RKO (cell line): ENCODE measurements around the gene APBB1IP.
"Not testable (repeated sequence)": the region's sequence is repeated elsewhere in the genome, so short reads cannot be mapped to it uniquely, and the experiment has no call there.

Experiments
- DNase-seq: peaks from one replicate; pipeline ENCODE4 v3.0.0-alpha.2; 2016; ENCODE audit warnings: low spot score

Gene APBB1IP

DNA sequence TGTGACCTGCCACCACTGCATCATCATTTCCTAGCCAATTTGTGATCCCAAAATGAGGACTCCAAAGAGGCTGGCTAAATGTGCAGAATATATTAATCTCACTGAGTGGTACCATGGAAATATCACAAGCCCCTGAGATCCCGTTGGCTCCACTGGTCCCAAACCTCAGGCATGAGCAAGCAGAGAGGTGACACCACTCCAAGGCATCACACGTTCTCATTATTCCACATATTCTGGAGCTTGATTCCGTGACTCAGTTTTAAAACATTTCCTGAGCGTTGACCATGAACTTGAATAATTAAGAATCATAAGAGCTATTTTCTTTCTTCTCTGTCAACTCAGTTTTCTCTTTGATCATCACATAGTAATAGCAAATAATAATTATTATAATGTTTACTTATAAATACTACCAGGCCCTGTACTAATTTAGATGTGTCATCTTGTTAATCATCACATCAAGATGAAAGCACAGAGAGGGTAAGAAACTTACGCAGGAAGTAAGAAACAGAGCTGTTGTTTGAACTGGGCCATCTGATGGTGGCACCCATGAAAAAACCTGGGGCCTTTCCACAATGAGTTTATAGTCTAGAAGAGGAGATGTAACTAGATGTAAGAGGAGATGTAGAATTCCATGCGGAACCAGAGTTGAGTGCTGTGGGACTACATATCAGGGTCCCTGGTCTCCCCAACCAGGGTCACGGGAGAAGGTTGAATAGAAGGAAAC, 3.5 kb downstream of the APBB1IP start:
- peak; percentile 42 for DNase-seq

DNA sequence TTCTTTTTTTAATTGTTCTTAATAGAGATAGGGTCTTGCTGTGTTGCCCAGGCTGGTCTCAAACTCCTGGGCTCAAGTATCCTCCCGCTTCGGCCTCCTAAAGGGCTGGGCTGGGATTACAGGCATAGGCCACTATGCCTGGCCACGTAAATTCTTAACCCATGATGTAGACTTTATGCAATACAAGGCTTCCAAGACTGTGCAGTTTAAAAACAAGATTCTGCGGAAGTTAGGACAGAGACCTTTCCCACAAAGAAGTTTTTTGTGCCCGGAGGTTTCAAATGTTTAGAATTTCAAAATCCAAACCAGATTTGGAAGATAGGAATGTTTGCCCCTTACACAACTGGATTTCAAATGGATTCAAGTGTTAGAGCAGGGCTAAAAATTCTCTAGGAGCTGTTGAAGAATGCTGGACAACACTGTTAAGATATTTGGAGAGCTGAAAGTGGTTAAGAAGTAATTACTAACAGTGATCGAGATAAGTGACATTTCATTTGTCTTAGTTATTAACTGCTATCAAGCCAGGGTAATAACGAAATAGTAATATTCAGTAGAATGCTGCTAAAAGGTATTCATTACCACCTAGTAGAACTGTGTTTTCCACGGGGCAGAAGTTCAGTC, 7.4 kb downstream of the APBB1IP start:
- DNase-seq = peak; percentile 3

GRCh38 chr10:26446258-26446657, 8.1 kb downstream of the APBB1IP start:
- no peak for DNase-seq

- no peak for DNase-seq
Observed at GRCh38 chr10:26448292-26448691, 10.2 kb downstream of the APBB1IP start.

- DNase-seq = no peak
Observed at GRCh38 chr10:26448706-26449435, 10.7 kb downstream of the APBB1IP start.

DNA sequence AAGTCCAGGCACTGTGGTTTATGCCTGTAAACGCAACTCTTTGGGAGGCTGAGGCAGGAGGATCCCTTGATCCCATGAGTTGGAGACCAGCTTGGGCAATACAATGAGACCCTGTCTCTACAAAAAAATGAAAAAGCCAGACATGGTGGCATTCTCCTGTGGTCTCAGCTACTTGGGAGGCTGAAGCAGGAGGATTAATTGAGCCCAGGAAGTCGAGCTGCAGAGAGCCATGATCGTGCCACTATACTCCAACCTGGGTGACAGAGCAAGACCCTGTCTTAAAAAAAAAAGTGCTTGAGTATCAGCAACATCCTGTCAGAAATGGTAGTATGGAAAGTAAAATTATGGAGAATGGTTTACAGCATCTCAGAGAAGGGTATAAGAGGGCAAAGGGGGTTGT, 11.6 kb downstream of the APBB1IP start:
- DNase-seq = no peak

DNA sequence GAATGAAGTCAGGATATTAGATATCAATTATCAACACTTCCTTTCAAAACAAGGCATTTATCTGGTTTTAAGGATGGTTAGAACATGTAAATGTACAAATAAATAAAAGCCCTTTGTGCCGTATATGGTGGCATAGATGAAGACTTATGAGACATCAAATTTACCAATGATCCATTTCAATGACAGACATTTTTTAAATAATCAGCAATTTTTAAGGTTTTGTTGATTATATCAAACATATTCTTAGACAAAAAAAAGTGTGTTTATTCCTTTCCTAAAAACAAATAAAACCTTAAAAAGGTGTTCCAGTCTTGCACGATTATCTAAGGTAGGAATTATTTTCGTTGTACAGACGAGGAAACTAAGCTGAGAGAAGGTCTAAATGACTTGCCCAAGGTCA, 13.8 kb downstream of the APBB1IP start:
- no peak for DNase-seq

DNA sequence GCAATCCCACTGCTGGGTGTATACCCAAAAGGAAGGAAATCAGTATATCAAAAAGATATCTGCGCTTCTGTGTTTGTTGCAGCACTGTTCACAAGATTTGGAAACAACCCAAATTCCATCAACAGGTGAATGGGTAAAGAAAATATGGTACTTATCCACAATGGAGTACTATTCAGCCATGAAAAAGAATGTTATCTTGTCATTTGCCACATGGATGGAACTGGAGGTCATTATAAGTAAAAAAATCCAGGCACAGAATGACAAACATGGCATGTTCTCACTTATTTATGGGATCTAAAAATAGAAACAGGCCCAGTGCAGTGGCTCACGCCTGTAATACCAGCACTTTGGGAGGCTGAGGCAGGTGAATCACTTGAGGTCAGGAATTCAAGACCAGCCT, 15.7 kb downstream of the APBB1IP start:
- DNase-seq = no peak

- no peak for DNase-seq
Observed at GRCh38 chr10:26454891-26455290, 16.8 kb downstream of the APBB1IP start.

GRCh38 chr10:26455567-26456315, 17.6 kb downstream of the APBB1IP start:
- no peak for DNase-seq

GRCh38 chr10:26457088-26457487, 18.9 kb downstream of the APBB1IP start:
- no peak for DNase-seq

- no peak for DNase-seq
Observed at GRCh38 chr10:26460736-26461135, 22.6 kb downstream of the APBB1IP start.

DNA sequence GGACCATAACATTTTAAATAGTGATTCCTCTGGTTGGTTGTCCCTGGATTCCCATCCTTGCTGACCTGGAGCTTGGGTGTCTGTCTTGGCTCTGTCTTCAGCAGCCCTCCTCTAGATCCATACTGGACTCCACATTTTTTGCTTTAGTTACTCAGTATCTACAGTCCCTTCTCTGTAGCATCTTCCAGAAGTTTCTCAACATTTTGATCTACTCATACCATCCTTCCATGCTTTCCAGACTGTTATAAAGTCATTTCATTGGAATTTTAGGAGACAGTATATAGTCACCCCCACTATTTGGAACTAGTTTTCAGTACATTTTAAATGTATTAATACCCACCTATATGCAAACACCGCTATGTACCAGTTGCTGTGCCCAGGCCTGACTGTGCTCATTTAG, 25.8 kb downstream of the APBB1IP start:
- DNase-seq = no peak

GRCh38 chr10:26464632-26465280, 26.6 kb downstream of the APBB1IP start:
- DNase-seq = no peak

GRCh38 chr10:26466531-26466930, 28.4 kb downstream of the APBB1IP start:
- not testable (repeated sequence) for DNase-seq

DNA sequence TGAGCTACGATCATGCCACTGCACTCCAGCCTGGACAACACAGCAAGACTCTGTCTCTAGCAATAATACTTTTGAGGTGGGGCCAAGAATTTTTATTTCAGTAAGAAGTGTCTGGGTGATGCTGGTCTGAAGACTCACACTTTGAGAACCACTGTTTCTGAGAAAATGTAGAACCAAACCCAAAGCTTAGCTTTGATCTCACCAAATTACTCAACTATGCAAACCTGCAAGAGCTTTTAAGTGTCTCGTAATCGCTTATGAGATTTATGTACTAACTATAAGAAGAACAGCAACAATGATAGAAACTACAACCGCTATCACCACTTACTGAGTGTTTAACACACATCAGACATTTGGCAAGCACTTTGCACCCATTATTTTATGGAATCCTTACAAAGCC, 29.5 kb downstream of the APBB1IP start:
- DNase-seq = no peak

DNA sequence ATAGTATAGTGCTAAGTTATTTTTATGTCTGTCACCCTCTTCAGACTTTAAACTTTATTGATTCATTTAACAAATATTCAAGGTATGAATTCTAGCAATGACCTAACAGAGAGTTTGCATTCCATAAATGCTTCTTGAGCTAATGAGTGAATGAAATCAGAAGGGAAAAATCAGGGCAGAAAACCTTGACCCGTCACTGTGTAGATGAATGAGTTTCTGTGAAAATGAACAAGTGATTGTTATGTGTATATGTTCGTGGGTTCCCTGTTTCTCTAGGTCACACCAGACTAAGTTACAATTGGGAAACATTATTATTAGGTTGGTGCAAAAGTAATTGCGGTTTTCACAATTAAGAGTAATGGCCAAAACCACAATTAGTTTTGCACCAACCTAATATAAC, 30.1 kb downstream of the APBB1IP start:
- DNase-seq = no peak

DNA sequence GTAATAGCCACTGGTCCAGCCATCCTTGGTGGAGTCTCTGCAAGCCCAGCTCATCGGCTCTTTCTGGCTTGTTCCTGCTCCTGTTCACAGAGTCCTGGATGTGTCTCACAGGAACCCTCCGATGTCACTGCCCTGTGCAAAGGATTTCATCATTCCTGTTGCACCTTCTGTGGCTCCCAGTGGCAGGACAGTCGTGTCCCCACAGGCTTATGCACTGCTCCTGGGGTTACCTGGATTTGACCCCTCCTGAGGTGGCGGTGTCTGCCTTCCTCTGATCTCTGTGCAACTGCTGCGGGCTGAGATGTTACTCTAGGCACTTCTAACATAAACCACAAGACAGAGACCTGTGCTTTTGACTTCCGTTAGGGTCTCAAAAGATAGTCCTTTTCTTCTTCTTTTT, 30.6 kb downstream of the APBB1IP start:
- DNase-seq = no peak

- no peak for DNase-seq
Observed at GRCh38 chr10:26472492-26472778, 34.3 kb downstream of the APBB1IP start.

GRCh38 chr10:26474026-26474425, 35.9 kb downstream of the APBB1IP start:
- no peak for DNase-seq

DNA sequence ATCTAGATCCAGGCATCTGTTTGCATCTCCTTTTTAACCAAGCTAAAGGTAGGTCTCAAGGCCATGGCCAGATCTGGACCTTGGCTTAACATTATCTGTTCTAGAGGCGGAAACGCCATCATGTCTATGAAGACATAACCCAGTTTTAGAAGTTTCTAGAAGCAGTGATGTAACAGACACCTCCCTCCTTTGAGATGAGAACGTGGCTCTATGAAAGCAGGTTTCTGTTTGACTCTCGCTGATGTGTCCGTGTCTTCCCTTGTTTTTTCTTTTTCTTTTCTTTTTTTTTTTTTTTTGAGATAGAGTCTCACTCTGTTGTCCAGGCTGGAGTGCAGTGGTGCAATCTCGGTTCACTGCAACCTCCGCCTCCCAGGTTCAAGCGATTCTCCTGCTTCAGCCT, 36.7 kb downstream of the APBB1IP start:
- DNase-seq = not testable (repeated sequence)

DNA sequence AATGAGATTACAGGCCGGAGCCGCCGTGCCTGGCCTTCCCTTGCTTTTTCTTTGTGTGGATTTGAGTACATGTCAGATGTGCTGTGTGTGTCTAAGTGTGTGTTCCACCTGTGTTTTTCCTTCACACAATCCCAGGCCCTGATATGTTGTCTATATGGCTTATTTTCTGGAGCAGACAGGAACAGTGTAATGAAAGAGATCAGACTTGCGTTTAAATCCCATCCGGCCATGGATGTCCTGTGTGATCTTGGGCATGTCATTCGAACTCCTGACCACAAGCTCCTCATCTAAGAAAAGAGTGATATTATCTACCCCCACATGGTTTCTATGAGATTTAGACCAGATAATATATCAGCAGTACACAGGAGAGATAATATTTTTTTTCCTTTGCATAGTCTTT, 37.2 kb downstream of the APBB1IP start:
- DNase-seq = no peak
